Ovary (tissue), 3 donors: Measurements from ENCODE around the gene KATNB1.

Experiments used
- POLR2A ChIP-seq: fragments of 450-650 bp; IDR thresholded peaks from one replicate; pipeline ENCODE4 v1.6.1; 2017; ENCODE audit warnings: antibody characterized with exemption, mild to moderate bottlenecking, moderate library complexity
- TF ChIP-seq, protein P1 (sequence below), 3 donors: fragments of 450-650 bp in 2 of 3; fragments of 200-600 bp in 1 of 3; IDR thresholded peaks; one replicate each; pipeline versions ENCODE4 v1.5.1 to v1.8.0; 2016 to 2022; ENCODE audit warnings: antibody characterized with exemption in 3 of 3, mild to moderate bottlenecking in 1 of 3
- donor health status: DM: no; HTN: no; CAD: no.

DNA sequence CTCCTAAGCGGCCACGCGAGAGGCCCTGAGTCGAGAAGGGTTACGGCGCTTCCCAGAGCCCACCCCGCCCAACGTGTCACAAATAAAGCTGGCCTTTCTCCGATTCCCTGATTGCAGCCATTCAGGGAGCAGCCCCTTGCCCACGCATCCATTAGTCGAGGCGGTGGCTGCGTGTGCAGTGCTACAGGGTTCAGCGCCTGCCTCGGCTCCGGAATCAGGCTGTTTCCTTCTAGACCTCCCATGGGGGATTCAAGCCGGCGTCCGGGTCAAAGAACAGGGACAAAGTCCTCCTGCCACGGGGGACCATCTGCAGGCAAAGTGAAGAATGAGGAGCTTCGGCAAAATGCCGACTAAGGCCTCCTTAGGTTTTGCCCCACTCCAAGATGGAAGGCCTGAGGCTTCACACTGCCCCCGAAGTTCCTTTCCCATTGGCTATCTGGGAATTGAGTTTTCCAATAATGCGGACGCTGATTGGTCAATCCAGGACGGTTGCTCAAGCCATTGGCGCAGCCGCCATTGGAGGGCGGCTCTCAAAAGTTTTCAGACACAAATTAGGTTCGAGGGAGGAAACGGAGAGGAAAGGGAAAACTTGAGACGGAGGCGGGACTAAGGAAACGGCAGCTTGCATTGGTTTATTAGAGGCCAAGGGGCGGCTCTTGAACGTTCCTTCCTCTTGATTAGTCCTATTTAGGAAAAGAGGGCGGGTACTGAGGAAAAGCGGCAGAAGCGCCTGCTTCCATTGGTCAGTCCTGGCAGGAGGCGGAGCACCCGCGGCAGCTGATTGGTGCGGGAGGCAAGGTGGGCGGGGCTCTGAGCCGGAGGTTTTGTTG is 430 bp upstream of the KATNB1 start:
- TF ChIP-seq, protein P1, sequence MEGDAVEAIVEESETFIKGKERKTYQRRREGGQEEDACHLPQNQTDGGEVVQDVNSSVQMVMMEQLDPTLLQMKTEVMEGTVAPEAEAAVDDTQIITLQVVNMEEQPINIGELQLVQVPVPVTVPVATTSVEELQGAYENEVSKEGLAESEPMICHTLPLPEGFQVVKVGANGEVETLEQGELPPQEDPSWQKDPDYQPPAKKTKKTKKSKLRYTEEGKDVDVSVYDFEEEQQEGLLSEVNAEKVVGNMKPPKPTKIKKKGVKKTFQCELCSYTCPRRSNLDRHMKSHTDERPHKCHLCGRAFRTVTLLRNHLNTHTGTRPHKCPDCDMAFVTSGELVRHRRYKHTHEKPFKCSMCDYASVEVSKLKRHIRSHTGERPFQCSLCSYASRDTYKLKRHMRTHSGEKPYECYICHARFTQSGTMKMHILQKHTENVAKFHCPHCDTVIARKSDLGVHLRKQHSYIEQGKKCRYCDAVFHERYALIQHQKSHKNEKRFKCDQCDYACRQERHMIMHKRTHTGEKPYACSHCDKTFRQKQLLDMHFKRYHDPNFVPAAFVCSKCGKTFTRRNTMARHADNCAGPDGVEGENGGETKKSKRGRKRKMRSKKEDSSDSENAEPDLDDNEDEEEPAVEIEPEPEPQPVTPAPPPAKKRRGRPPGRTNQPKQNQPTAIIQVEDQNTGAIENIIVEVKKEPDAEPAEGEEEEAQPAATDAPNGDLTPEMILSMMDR (IDR thresholded peaks at IDR 0.05) = no peak
- peak; percentile 36 for TF ChIP-seq POLR2A
